Measurements from ENCODE around the gene SPAG6. TPM values are rescaled to one million over a fixed set of nuclear protein-coding genes. Genes with fewer than 3 reads are reported as not detected.

Gene SPAG6
- total and polyA plus RNA-seq, 2 experiments from 2014 or later, result 0.21 TPM; not detected in 1

DNA sequence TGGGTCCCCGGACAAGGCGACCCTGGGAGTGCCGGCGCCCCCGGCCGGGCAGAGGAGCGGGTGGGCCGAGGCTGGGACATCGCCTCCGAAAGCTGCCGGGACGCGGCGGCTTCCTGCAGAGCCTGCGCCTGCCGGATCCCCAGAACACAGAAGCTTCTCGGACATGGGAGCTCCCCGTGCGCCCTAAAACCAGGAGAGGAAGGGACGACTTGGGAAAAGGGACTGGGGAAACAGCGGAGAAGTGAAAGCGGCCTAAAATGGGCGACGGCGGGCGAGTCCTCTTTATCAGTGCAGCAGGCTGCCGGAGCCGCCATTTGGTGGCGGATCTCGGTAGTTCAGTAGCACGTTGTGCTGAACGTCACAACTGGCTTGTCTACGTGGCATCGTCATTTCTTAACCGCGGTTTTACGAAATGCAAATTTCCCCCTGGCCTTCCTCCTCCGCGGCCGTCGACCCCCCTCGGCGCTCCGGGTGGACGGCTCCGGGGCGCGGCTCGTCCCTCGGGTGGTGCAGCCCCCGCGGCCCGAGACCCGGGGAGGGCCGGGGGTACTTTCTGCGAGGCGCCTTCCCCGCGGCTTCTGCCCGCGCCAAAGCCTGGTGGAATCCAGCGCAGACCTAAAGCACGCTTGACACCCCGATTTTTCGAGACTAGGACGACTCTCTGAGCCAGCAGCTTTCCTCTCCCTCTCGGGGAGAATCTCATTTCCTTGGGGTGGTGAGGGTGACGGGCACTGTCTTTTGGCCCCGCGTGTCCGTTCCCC is 9.9 kb upstream of the SPAG6 start:
- peaks cover 34% of the 10 kb centered on the region; the same call in 1 of the 2 replicates for H4K20me1 ChIP-seq (replicated peaks; ENCODE audit: insufficient read depth)
- H3K79me2 ChIP-seq (replicated peaks; ENCODE audit: insufficient read depth), result no peaks in the 10 kb centered on the region
- peak overlapping the region; percentile 57 for H3K4me3 Mint-ChIP-seq
- H3K4me3 ChIP-seq, result peak overlapping the region; percentile 50
- DNase-seq (ENCODE audit: low spot score) (peak; percentile 78), ATAC-seq (peak; percentile 16)
- no peaks in the 10 kb centered on the region for H3K9me2 ChIP-seq (ENCODE audit: insufficient read depth)
- H3K9me3 Mint-ChIP-seq, result peaks cover 3% of the 10 kb centered on the region; the same call in 2 of the 3 replicates
- H3K27me3 ChIP-seq (ENCODE audit: insufficient read depth), result peaks cover 100% of the 10 kb centered on the region
- peak overlapping the region; percentile 79 for H3K4me2 ChIP-seq
- H3K27ac ChIP-seq (ENCODE audit: low read depth), result no peak overlapping the region
- no peaks in the 10 kb centered on the region; the same call in 2 of the 3 replicates for H3K36me3 Mint-ChIP-seq (ENCODE audit: low read depth)
- H3K36me3 ChIP-seq (ENCODE audit: insufficient read depth), result no peaks in the 10 kb centered on the region
- peaks cover 50% of the 10 kb centered on the region for H3K4me1 ChIP-seq (ENCODE audit: insufficient read depth)
- H3K4me1 Mint-ChIP-seq, result peaks cover 29% of the 10 kb centered on the region
- H3F3A ChIP-seq (replicated peaks; ENCODE audit: low read depth), result peaks cover 28% of the 10 kb centered on the region
- TF ChIP-seq, protein P1, sequence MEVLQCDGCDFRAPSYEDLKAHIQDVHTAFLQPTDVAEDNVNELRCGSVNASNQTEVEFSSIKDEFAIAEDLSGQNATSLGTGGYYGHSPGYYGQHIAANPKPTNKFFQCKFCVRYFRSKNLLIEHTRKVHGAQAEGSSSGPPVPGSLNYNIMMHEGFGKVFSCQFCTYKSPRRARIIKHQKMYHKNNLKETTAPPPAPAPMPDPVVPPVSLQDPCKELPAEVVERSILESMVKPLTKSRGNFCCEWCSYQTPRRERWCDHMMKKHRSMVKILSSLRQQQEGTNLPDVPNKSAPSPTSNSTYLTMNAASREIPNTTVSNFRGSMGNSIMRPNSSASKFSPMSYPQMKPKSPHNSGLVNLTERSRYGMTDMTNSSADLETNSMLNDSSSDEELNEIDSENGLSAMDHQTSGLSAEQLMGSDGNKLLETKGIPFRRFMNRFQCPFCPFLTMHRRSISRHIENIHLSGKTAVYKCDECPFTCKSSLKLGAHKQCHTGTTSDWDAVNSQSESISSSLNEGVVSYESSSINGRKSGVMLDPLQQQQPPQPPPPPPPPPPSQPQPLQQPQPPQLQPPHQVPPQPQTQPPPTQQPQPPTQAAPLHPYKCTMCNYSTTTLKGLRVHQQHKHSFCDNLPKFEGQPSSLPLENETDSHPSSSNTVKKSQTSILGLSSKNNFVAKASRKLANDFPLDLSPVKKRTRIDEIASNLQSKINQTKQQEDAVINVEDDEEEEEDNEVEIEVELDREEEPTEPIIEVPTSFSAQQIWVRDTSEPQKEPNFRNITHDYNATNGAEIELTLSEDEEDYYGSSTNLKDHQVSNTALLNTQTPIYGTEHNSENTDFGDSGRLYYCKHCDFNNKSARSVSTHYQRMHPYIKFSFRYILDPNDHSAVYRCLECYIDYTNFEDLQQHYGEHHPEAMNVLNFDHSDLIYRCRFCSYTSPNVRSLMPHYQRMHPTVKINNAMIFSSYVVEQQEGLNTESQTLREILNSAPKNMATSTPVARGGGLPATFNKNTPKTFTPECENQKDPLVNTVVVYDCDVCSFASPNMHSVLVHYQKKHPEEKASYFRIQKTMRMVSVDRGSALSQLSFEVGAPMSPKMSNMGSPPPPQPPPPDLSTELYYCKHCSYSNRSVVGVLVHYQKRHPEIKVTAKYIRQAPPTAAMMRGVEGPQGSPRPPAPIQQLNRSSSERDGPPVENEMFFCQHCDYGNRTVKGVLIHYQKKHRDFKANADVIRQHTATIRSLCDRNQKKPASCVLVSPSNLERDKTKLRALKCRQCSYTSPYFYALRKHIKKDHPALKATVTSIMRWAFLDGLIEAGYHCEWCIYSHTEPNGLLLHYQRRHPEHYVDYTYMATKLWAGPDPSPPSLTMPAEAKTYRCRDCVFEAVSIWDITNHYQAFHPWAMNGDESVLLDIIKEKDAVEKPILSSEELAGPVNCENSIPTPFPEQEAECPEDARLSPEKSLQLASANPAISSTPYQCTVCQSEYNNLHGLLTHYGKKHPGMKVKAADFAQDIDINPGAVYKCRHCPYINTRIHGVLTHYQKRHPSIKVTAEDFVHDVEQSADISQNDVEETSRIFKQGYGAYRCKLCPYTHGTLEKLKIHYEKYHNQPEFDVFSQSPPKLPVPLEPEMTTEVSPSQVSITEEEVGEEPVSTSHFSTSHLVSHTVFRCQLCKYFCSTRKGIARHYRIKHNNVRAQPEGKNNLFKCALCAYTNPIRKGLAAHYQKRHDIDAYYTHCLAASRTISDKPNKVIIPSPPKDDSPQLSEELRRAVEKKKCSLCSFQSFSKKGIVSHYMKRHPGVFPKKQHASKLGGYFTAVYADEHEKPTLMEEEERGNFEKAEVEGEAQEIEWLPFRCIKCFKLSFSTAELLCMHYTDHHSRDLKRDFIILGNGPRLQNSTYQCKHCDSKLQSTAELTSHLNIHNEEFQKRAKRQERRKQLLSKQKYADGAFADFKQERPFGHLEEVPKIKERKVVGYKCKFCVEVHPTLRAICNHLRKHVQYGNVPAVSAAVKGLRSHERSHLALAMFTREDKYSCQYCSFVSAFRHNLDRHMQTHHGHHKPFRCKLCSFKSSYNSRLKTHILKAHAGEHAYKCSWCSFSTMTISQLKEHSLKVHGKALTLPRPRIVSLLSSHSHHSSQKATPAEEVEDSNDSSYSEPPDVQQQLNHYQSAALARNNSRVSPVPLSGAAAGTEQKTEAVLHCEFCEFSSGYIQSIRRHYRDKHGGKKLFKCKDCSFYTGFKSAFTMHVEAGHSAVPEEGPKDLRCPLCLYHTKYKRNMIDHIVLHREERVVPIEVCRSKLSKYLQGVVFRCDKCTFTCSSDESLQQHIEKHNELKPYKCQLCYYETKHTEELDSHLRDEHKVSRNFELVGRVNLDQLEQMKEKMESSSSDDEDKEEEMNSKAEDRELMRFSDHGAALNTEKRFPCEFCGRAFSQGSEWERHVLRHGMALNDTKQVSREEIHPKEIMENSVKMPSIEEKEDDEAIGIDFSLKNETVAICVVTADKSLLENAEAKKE (CRISPR knock-in tag; IDR thresholded peaks at IDR 0.05), result no peak
- TF ChIP-seq STAT1 (IDR thresholded peaks at IDR 0.05; ENCODE audit: unreplicated experiment) (no peak), EZH2 (IDR thresholded peaks at IDR 0.05; ENCODE audit: low read depth, unreplicated experiment) (peak; percentile 99), EZH2phosphoT487 (IDR thresholded peaks at IDR 0.05; ENCODE audit: unreplicated experiment) (peak; percentile 43), CREB1 (CRISPR knock-in tag; IDR thresholded peaks at IDR 0.05; ENCODE audit: low read depth) (peak; percentile 84)
- peaks cover 97% of the 10 kb centered on the region for H3K27me3 Mint-ChIP-seq (ENCODE audit: insufficient read depth, low read depth, poor library complexity)
- peak overlapping the region; percentile 83 for H2AFZ ChIP-seq
- H3K27ac Mint-ChIP-seq, result no peak overlapping the region
